GM18951 (cell line): ENCODE data around the gene ARHGAP24.
"Not testable (repeated sequence)": the region's sequence is repeated elsewhere in the genome, so short reads cannot be mapped to it uniquely, and the experiment has no call there.

Experiments used
- POLR2A ChIP-seq: IDR thresholded peaks from 4 replicates; pipeline ENCODE4 v1.6.1; 2011; ENCODE audit warnings: mild to moderate bottlenecking; ENCODE audit not compliant: insufficient read length, insufficient read depth; ENCODE audit errors: extremely low read depth
- in situ Hi-C: fragments of 300-500 bp; cut with MboI; formaldehyde crosslinking; loops from one replicate; pipeline ENCODE4 v1.12.0; 2022; ENCODE audit warnings: low sequenced_read_pairs, mixed read lengths, inconsistent platforms; ENCODE audit not compliant: unreplicated experiment

The ARHGAP24 gene

DNA sequence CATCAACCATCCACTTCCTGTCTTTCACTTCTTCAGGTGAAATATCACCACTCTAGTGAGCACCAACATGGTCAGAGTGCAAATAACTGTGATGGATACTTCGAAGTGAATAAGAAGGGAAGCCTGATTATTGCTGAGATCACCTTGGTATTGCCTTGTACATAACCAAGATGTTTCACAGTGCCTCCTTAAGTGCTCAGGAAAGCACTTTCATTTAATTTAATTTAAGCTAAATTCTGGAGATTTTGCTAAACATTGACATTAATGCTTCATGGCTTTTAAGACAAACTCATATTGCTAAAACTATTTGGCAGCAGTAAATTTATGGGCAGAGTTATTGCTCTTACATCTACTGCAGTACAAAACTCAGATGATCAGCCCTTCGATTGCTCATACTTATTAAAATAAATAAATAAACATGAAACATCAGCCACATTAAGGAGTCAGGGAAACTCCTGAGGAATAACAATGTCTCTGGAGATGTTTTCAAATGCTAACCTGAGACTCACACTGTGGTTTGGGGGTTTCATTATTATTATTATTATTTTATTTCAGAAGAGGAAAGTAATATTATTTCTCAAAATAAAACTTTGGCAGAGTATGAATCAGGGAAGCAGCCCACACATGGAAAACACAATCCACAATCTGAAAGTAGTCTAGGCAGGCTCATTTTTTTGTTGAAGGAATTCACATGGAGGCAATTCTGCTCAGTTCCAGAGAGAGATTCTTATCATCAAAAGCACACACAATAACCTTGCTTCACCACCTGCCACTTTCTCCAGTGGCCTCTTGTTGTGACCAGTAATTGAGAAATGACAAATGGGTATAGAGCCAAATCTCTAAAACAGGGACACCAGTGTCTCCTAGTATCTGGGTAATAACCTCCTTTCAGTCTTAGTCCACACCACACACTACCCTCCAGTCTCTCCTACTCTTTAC, 540.7 kb downstream of the ARHGAP24 start:
- in situ Hi-C loops = no loop called here
- TF ChIP-seq POLR2A = no peak

DNA sequence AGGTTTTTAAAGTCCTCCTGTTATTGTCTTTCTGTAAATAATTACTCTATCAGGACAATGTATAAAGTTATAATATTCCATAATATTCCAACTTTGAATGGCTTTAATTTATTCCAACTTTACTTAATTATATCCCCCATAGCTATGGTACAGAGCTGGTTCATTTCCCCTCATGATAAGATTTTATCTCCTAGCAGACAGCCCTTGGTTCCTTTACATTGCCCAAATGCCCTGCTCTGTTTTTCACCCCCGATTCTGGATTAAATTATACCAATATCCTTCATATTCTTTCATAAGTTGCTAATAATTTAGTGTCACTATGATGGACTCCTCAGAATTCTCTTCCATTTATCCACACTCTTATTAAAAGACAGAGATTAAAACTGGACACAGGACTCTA, 544.4 kb downstream of the ARHGAP24 start:
- no peak for TF ChIP-seq POLR2A
- in situ Hi-C loops = no loop called here

DNA sequence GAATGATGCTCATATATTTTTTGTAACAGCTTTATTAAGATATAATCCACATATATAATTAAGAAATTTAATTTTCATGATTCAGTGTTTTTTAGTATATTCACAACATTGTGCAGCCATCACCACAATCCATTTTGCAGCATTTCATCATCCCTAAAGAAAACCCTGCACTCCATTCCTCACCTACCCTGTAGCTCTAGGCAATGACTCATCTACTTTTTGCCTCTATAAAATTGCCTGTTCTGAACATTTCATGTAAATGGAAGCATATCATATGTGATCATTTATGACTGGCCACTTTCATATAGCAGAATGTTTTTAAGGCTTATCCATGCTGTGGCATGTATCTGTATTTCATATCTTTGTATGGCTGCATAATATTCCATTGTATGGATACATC, 545.0 kb downstream of the ARHGAP24 start:
- in situ Hi-C loops = no loop called here
- TF ChIP-seq POLR2A = no peak

DNA sequence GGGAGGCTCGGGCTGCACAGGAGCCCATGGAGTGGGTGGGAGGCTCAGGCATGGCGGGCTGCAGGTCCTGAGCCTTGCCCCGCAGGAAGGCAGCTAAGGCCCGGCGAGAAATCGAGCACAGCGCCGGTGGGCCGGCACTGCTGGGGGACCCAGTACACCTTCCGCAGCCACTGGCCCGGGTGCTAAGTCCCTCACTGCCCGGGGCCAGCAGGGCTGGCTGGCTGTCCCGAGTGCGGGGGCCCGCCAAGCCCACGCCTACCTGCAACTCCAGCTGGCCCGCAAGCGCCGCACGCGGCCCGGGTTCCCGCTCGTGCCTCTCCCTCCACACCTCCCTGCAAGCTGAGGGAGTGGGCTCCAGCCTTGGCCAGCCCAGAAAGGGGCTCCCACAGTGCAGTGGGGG, 546.7 kb downstream of the ARHGAP24 start:
- in situ Hi-C loops = not testable (repeated sequence)

DNA sequence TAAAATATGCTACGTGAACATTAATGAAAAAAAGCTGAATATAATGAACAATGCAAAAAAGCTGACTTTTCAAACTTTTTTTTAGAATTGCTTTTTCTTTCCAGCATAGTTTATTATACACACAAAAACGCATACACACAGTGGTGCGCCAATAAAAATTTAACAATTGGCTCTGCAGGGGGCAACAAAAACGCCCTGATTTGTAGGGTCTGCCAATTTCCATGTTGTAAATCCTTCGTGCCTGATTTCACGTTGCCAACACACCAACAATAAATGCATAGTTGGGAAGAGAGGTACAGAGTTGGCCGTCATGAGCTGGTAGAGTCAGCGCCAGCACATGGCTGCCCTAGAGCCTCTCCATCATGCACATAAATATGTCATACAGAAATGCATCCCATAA, 551.8 kb downstream of the ARHGAP24 start:
- in situ Hi-C loops = no loop called here
- TF ChIP-seq POLR2A = no peak

DNA sequence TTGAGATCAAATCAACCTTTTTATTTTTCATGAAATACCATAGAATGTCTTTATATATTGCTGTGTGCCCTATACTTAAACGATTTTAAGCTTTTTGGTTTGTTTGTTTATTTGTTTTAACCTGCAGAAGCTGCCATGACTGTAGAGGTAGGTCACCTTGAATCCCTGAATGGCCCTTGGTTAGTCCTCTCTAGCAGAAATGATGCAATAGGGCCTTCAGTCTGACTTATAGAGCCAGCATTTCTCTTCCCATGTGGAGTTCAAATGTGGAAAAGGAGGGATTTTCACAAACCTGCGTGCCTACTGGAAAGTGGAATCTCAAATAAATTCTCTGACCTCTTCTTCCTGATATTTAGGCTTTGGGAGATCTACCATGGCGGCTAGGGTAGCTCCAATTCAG, 557.0 kb downstream of the ARHGAP24 start:
- TF ChIP-seq POLR2A = no peak
- in situ Hi-C loops = no loop called here

DNA sequence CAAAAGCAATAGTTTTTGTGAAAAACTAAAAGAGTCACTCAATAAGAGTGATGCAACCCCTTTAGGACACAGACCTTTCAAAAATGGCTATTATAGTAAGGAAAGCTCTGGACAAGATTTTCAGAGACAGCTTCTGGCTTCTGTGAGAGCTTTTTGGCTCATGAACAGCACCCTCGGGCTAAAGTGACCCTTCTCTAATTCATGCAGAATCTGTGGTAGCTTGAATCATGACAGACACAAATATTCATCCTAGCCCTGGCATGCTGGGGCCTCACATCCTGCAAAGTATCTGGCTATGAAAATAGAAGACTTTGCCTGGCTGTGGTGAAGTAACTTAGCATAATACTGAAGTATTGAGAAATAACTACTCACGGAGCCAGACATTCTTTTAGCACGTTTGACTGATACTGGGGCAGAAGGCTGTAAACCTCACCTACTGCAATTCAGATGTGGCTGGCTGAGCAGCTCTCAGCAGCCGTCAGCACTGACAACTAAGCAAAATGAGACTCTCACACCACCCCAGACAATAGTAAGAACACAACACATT, 557.6 kb downstream of the ARHGAP24 start:
- no peak for TF ChIP-seq POLR2A

DNA sequence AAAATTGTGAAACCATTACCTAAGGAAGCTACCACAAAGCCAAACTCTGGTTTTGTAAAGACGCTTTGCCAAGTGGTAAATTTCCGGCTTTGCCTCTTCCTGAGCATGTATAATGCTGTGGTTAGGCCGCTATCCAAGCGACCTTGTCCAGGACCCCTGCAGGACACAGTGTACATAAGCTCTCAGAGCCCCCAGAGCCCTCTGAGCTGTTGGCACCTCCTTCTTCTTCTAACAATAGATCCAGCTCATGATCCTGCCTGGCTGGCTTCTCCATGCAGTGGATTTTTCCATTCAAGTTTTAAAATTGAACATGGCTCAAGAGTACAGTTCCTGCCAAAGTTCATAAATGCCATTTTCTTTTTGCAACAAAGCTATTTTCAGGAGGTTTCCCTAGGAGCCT, 558.2 kb downstream of the ARHGAP24 start:
- in situ Hi-C loops = no loop called here
- TF ChIP-seq POLR2A = no peak

More for the DNA sequence above, 557.6 kb downstream of the ARHGAP24 start:
- in situ Hi-C loops = no loop called here

DNA sequence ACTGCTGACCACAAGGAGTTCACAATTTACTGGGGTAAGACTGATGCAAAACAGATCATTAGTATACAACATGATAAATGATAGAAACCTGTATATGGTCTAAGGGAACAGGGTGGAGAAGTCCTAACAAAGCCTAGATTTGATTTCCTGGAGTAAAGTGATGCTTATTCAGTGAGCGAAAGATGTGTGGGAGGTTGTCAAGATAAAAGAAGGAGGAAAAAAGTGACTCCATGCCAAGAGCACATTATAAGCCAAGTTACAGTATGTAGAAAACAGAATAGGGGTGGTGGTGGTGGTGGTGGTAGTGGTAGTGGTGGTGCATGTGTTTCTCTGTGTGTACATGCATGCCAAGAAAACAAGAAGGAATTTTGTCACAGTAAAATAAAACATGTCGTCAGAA, 559.7 kb downstream of the ARHGAP24 start:
- in situ Hi-C loops = loop anchor here (5.0 kb wide), 1 partner anchor 282 kb away; no protein-coding TSS in a partner anchor
- no peak for TF ChIP-seq POLR2A

DNA sequence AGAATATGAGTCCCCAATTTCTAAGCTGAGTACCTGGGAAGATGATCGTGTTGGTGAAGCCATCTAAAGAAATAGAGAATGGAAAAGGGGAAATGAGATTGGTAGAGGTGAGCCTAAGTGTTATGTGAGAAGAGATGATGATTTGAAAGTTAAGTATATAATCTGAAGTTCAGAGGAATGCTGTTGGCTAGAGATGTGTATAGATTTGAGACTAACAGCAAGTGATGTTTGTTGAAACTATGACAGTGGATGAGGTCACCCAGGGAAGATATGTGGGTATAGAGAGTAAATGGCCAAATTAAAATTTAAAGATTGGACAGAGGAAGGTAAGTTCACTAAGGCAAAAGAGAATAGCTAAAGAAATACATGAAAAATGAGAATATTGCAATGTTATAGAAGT, 560.7 kb downstream of the ARHGAP24 start:
- TF ChIP-seq POLR2A = no peak

DNA sequence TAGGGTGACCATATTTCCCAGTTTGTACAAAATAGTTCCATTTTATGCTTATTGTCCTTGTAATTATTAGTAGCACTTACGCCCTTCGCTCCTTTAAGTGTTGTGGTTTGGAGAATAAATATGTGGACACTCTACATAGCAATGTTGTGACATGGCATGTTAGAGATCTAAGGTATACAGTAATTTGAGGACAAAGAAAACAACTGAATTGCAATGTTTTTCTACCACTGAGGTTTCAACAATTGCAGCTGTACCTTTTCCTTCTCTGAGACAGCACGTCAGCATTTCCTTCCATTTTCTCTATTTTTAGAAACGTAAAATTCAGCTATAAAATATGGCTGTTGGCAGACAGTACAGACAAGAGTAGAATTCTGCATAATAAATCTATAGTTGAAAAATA, 561.8 kb downstream of the ARHGAP24 start:
- no peak for TF ChIP-seq POLR2A
- in situ Hi-C loops = loop anchor here (5.0 kb wide), 1 partner anchor 284 kb away; no protein-coding TSS in a partner anchor

More for the DNA sequence above, 560.7 kb downstream of the ARHGAP24 start:
- in situ Hi-C loops = loop anchor here (5.0 kb wide), 1 partner anchor 283 kb away; no protein-coding TSS in a partner anchor

DNA sequence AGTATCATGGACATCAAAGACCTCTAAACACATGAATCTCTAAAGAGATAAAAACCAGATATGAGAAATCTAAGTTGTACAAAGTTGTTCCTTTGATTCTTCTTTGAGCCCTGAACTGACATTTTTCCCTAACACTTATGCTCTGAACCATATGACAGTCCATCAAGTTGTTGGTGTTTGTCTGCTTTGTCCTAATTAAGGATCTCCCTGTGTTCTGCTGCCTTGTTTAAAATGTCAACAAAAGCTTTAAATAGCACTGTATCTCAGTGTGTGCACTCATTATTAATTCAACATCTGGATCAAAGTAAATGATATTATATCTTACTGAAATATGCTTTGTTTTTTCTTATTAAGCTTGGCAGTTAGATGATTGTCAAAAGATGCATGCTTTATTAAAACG, 563.1 kb downstream of the ARHGAP24 start:
- in situ Hi-C loops = loop anchor here (5.0 kb wide), 1 partner anchor 286 kb away; no protein-coding TSS in a partner anchor
- no peak for TF ChIP-seq POLR2A

DNA sequence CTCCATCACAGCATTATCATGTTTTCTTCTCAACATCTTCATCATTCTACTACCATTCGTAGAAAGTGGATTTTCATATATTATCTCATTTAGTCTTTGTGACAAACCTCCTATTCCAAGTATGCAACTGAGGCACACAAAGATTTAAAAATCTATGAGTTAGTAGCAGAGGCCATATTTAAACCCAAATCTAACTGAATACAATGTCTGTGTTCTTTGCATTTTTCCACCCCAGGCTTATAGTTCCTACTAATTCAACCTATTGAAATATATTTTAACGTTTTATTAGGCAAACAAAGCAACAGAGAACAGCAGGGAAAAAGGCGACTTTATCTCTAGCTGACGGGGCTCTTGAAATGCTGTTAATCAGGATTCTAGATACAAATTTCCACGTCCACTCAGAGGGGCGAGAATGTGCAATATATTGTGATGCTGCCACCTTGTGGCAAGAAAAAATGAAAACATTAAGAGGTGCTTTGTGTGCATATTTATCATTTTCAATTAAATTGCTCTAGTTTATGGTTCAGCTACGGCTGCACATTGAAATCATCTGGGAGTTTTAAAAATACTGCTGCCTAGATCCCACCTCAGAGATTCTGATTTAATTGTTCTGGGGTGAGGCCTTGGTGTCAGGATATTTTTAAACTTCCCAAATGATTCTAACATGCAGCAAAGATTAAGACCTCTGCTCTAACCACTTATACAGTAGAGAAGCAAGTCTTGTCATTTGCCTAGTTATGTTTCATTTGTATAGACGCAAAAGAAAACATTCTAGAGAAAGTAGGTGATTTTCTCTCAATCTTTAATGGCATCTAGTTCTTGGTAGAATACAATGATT, 569.0 kb downstream of the ARHGAP24 start:
- no peak for TF ChIP-seq POLR2A

More for the DNA sequence above, 569.0 kb downstream of the ARHGAP24 start:
- in situ Hi-C loops = no loop called here
